Stimulated activated CD8-positive, alpha-beta memory T cell treated with anti-CD3 and anti-CD28 coated beads, Interleukin-2, amount 100 ng/mL, for 1 hour (primary cell): ENCODE results near the gene TTC32.

ENCODE experiments used
- DNase-seq, 2 donors: peaks; one replicate each; pipeline ENCODE4 v3.0.0-alpha.2; 2020; ENCODE audit warnings: low read depth in 2 of 2

Gene TTC32

DNA sequence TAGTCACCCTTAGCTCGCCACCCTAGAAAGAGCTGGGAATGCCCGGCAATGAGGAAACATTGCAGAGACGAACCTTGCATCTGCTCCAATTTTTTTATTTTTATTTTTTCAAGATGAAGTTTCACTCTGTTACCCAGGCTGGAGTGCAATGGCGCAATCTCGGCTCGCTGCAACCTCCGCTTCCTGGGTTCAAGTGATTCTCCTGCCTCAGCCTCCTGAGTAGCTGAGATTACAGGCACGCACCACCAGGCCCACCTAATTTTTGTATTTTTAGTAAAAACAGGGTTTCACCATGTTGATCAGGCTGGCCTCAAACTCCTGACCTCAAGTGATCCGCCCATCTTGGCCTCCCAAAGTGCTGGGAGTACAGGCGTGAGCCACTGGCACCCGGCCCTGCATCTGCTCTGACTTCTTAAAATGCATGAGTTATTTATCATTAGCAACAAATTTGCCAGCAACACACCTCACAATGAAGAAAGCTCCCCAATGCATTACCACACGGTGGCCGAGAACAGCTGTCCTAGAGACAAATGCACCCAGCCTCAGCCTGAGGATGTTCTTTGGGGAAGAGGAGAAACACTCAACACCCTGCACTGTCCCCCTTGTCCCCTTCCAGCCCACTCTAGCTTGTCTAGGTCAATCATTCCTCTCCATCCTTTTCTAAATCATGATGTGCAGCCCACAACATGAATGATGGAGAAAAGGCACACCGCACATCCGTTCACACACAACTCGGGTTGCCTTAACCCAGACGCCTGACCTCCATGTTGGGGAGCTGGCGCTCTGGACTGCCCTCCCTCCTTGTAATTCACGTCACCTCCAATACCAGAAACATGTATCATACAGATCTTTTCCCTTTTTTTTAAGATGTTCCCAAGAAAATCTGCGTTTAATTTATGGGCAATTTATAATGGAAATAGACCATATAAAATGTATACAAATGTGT is 46.9 kb downstream of the TTC32 start:
- DNase-seq, result no peak

DNA sequence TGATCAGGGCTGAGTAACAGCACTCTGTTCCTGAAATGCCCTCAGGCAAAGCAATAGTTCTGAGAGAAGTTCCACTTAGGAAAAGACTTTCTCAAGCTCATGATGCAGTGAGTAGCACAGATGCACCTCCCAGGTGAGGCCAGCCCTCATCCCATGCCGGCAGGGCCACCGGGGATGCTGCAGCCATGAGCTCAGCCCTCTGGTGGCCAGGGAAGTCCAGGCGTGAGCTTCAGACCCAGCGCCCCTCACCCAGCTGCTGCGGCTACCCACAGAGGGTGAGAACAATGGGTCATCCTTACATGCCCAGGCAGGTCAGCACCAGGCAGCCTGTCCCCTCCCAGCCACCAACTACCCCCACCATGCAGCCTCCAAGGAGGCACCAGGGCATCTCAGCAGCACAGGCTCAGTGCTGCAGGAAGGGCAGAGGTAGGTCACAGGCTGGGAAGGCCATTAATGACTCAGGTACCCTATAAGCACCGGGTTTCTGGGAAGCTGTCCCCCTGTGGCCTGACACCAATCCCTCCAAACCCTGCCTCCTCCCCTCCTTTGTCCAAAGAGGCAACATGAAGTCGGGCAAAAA is 50.6 kb downstream of the TTC32 start:
- DNase-seq, result no peak

DNA sequence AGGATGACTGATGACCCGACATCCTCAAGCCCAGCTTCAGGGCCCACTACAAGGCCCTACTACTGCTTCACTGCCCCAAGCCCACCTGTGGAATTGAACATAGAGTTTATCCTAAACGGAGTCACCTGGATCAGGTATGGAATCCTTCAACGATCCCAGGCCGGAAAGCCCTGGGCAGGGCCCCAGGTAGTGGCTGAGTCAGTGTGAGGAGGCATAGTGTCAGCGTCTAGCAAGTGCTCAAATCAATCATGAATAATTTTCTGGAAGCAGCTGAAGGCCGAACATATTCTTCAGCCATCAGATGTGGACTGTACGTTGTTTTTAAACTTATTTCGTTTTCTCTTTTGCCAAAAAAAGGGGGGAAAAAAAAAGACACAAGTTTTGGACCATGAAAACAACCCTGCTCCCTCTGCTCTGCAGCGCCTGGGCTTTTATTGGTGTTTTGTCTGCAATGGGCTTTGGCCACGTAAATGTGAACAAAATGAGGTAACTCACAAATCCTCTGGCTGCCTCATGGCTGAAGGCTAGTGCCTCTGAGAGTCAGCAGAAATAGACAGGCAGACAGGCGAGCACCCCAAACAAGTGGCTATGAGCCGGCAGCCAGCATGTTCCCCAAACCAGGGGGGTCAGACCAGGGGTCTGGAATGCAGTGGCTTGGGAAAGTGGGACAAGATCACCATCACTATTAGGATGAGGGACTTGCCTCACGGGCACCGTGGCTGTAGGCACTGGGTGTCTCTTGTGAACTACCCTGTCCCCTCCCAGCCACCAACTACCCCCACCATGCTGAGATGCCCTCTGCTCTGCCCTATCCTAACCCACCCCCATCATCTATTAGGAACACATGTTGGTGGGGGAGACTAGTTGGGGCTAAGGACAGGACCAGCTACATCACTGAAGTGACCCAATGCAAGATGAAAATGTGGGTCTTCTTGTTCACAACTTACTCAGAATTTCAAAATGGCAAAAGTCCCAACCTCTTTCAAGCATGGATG is 51.4 kb downstream of the TTC32 start:
- no peak for DNase-seq

DNA sequence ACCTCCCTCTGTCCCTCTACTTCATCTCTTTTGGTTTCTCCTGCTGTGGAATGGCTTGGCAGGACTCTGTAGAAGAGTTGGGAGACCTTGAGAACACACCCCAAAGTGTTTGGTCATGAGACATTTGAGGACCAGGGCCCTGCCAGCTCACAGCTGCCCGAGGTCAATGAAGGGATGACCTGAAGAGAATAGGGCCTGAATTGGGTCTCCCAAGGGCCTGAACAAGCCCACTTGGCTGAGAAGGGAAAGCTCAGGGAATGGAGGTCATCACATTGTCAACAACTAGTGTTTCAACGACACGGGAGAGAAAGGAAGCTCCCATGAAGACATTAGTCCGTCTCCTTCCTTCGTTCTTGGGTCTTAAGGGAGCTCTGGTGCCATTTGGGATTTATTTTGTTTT is 52.8 kb downstream of the TTC32 start:
- no peak for DNase-seq

DNA sequence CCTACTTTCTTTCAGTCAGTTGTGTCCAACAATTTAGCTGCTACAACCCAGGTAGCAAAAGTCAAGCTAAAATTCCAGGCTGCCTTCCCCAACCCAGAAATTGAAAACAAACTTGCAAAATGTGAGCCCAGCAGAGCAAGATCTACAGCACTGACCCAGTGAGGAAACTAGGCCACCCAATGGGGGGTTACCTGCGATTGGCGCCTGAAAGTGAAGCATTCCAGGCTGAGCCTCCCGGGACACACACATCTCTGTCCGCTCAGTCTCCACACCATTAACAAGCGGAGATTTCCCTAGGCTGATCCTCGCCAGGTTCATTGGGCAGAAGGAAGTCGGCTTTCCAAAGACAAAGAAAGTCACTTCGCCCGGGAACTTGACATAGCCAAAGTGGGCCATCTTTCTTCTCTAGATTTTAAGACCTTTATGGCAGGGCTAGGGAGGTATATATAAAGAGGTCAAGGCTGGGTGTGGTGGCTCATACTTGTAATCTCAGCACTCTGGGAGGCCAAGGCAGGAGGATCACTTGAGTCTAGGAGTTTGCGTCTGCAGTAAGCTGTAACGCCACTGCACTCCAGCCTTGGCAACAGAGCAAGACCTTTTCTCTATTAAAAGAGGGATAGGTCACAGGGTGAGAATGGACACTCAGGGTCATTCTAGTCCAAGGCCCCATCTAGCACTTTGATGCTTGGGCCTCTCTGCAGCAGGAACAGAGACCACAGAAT is 53.6 kb downstream of the TTC32 start:
- no peak for DNase-seq

DNA sequence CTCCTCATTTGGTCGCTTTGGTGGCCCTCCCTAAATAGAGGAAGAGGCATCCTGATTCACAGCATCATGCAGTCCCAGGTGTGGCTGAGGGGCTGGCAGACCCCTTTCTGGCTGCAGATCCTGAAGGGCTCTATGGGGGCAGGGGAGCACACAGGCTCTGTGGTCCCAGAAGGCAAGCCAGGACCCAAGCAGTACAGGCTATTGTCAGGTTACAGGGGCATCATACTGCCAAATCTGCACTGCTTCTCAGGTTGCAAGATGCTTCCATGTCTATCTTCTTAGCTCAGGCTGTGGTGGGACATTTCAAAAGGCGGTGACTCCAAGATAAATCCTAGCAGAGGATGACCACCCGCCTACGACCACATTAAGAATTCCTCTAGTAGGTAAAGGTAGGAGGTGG is 54.3 kb downstream of the TTC32 start:
- DNase-seq, result no peak
